PC-9 (cell line): ENCODE results near the gene ROGDI. TPM values are rescaled to one million over a fixed set of nuclear protein-coding genes. Genes with fewer than 3 reads are reported as not detected.

Experiments
- BruUV-seq: library from RNA; stranded (reverse); fragments of 400-500 nt; replicated peaks from 2 replicates; lab custom pipeline; 2021; lab: Mats Ljungman, UMichigan
- CTCF ChIA-PET: fragments of 300-600 bp; sonication (Branson Sonifier 250); formaldehyde crosslinking; loops from one replicate; lab custom pipeline; 2022; ENCODE audit warnings: antibody characterized with exemption; lab: Charles Lee
- POLR2A ChIA-PET: fragments of 300-600 bp; sonication (Branson Sonifier 250); formaldehyde crosslinking; loops from one replicate; lab custom pipeline; 2022; ENCODE audit warnings: antibody characterized with exemption; ENCODE audit not compliant: unreplicated experiment; lab: Charles Lee
- DNase-seq, 2 experiments: peaks; one replicate each; pipeline versions ENCODE4 v3.0.0 to v3.0.0-alpha.2; 2015 to 2022; ENCODE audit warnings: mixed read lengths in 1 of 2
- H2AFZ ChIP-seq: fragments of 200-600 bp; sonication (generic); 2 replicates; pipeline ENCODE4 v1.8.1; 2017; ENCODE audit warnings: antibody characterized with exemption
- H3F3A ChIP-seq: fragments of 200-600 bp; sonication (generic); 2 replicates; pipeline ENCODE4 v1.8.1; 2017; ENCODE audit warnings: antibody characterized with exemption, mild to moderate bottlenecking, low read depth; ENCODE audit not compliant: insufficient read depth
- H3K27ac ChIP-seq: fragments of 200-600 bp; sonication (generic); 2 replicates; pipeline ENCODE4 v1.6.1; 2016; ENCODE audit warnings: mixed run types
- H3K27me3 ChIP-seq: fragments of 200-600 bp; sonication (generic); 2 replicates; pipeline ENCODE4 v1.6.1; 2016; ENCODE audit warnings: low read depth, mixed run types; ENCODE audit not compliant: insufficient read depth
- H3K36me3 ChIP-seq: fragments of 200-600 bp; sonication (generic); 2 replicates; pipeline ENCODE4 v1.6.1; 2016; ENCODE audit warnings: low read depth, mixed run types
- H3K4me1 ChIP-seq: fragments of 200-600 bp; sonication (generic); replicated peaks from 2 replicates; pipeline ENCODE4 v1.6.1; 2016; ENCODE audit warnings: mixed run types; ENCODE audit not compliant: insufficient read depth
- H3K4me2 ChIP-seq: fragments of 200-600 bp; sonication (generic); 2 replicates; pipeline ENCODE4 v1.6.1; 2017; ENCODE audit warnings: mixed run types
- H3K4me3 ChIP-seq: fragments of 200-600 bp; sonication (generic); 2 replicates; pipeline ENCODE4 v1.6.1; 2016; ENCODE audit warnings: mixed run types
- H3K79me2 ChIP-seq: fragments of 200-600 bp; sonication (generic); 2 replicates; pipeline ENCODE4 v1.6.1; 2017; ENCODE audit warnings: low read depth, mixed run types
- H3K9me2 ChIP-seq: fragments of 200-600 bp; sonication (generic); 2 replicates; pipeline ENCODE4 v1.8.1; 2017; ENCODE audit warnings: mild to moderate bottlenecking; ENCODE audit not compliant: insufficient read depth
- H3K9me3 ChIP-seq: fragments of 200-600 bp; sonication (generic); 2 replicates; pipeline ENCODE4 v1.8.1; 2016; ENCODE audit warnings: low read depth; ENCODE audit not compliant: insufficient read depth
- H4K20me1 ChIP-seq: fragments of 200-600 bp; sonication (generic); 2 replicates; pipeline ENCODE4 v1.8.1; 2017; ENCODE audit not compliant: insufficient read depth
- CTCF ChIP-seq: fragments of 200-600 bp; sonication (generic); conservative IDR thresholded peaks from 2 replicates; pipeline ENCODE4 v1.6.1; 2017; ENCODE audit warnings: mixed run types, antibody characterized with exemption, mild to moderate bottlenecking, moderate library complexity
- EZH2 ChIP-seq: fragments of 200-600 bp; sonication (generic); IDR thresholded peaks from 2 replicates; pipeline ENCODE4 v1.8.0; 2017; ENCODE audit warnings: antibody characterized with exemption, low read depth
- intact Hi-C: fragments of 100-400 bp; cut with micrococcal nuclease; formaldehyde crosslinking; loops from one replicate; pipeline ENCODE4 v1.10.0; 2022; ENCODE audit not compliant: unreplicated experiment
- total RNA-seq: library from RNA; stranded (reverse); gene quantifications from 2 replicates; pipeline ENCODE4 v1.2.3, GENCODE V29; 2021

ROGDI gene
- total RNA-seq, 1 experiment from 2014 or later, result 40.8 TPM

GRCh38 chr16:4788489-4788889 is 13.9 kb downstream of the ROGDI start:
- intact Hi-C loops, result no loop called here
- peaks cover 32% of the 10 kb centered on the region for H3K4me1 ChIP-seq
- H4K20me1 ChIP-seq, result no peaks in the 10 kb centered on the region
- H3K27ac ChIP-seq, result no peak overlapping the region
- H3K79me2 ChIP-seq, result no peaks in the 10 kb centered on the region
- no TSS peak for BruUV-seq
- ChIA-PET CTCF (interaction anchor here (0.7 kb wide), 1 partner anchor 19 kb away, joined by 3 read pairs; no protein-coding TSS in a partner anchor), POLR2A (interaction anchor here (0.7 kb wide), 1 partner anchor 10 kb away, joined by 3 read pairs; no protein-coding TSS in a partner anchor)
- H2AFZ ChIP-seq, result no peak overlapping the region
- H3K9me3 ChIP-seq, result no peaks in the 10 kb centered on the region
- H3K4me2 ChIP-seq, result no peak overlapping the region
- DNase-seq, result no peak
- H3K4me3 ChIP-seq, result no peak overlapping the region
- H3K9me2 ChIP-seq, result no peaks in the 10 kb centered on the region
- no peaks in the 10 kb centered on the region for H3K36me3 ChIP-seq
- no peaks in the 10 kb centered on the region for H3K27me3 ChIP-seq
- TF ChIP-seq CTCF (no peak), EZH2 (no peak)
- peaks cover 20% of the 10 kb centered on the region; the same call in 1 of the 2 replicates for H3F3A ChIP-seq

- peaks cover 32% of the 10 kb centered on the region for H3K4me1 ChIP-seq
- POLR2A ChIA-PET, result no interaction called here
- CTCF ChIA-PET, result interaction anchor here (0.7 kb wide), 1 partner anchor 18 kb away, joined by 3 read pairs; no protein-coding TSS in a partner anchor
Observed at GRCh38 chr16:4787627-4788482, 14.6 kb downstream of the ROGDI start, which contains the start of gene SEPTIN12. Gene SEPTIN12 (minus strand): TSS chr16:4788345. CDS start chr16:4787645, 700 bp downstream.

GRCh38 chr16:4787068-4787467 is 15.4 kb downstream of the ROGDI start:
- H3K79me2 ChIP-seq, result no peaks in the 10 kb centered on the region
- TF ChIP-seq CTCF (no peak), EZH2 (no peak)
- H3K27ac ChIP-seq, result peak overlapping the region; percentile 22; the same call in 1 of the 2 replicates
- H3K36me3 ChIP-seq, result no peaks in the 10 kb centered on the region
- H3K4me3 ChIP-seq, result no peak overlapping the region
- ChIA-PET POLR2A (no interaction called here), CTCF (no interaction called here)
- peaks cover 32% of the 10 kb centered on the region for H3K4me1 ChIP-seq
- H3K27me3 ChIP-seq, result no peaks in the 10 kb centered on the region
- H3K9me2 ChIP-seq, result no peaks in the 10 kb centered on the region
- H3K4me2 ChIP-seq, result no peak overlapping the region
- intact Hi-C loops, result no loop called here
- no peak for DNase-seq
- BruUV-seq, result no TSS peak
- H2AFZ ChIP-seq, result no peak overlapping the region
- no peaks in the 10 kb centered on the region for H4K20me1 ChIP-seq
- H3F3A ChIP-seq, result peaks cover 16% of the 10 kb centered on the region; the same call in 1 of the 2 replicates
- H3K9me3 ChIP-seq, result no peaks in the 10 kb centered on the region

More at GRCh38 chr16:4787627-4788482, 14.6 kb downstream of the ROGDI start, which contains the start of gene SEPTIN12:
- no peak within 1 kb of the TSS for H3K4me3 ChIP-seq
- BruUV-seq, result no TSS peak
- H3K27me3 ChIP-seq, result no peaks in the 10 kb centered on the region
- H2AFZ ChIP-seq, result no peak within 1 kb of the TSS
- intact Hi-C loops, result no loop called here
- H3K79me2 ChIP-seq, result no peaks in the 10 kb centered on the region
- H3K4me2 ChIP-seq, result no peak within 1 kb of the TSS
- no peak within 1 kb of the TSS for H3K27ac ChIP-seq
- TF ChIP-seq EZH2 (no peak), CTCF (no peak)
- H4K20me1 ChIP-seq, result no peaks in the 10 kb centered on the region
- H3K36me3 ChIP-seq, result no peaks in the 10 kb centered on the region
- DNase-seq, result no peak
- H3K9me2 ChIP-seq, result no peaks in the 10 kb centered on the region
- H3K9me3 ChIP-seq, result no peaks in the 10 kb centered on the region
- peaks cover 16% of the 10 kb centered on the region; the same call in 1 of the 2 replicates for H3F3A ChIP-seq
